NCI-H2171 (cell line): ENCODE measurements around the gene ZDHHC20.

Source experiments
- DNase-seq: peaks from one replicate; lab custom pipeline; 2025; lab: John Stamatoyannopoulos, UW

The ZDHHC20 gene

GRCh38 chr13:21324803-21325202, 134.3 kb downstream of the ZDHHC20 start:
- no peak for DNase-seq

GRCh38 chr13:21322988-21323387, 136.1 kb downstream of the ZDHHC20 start:
- DNase-seq, result no peak
